Caco-2 (cell line): Measurements from ENCODE around the gene SPTLC2. TPM values are rescaled to one million over a fixed set of nuclear protein-coding genes. Genes with fewer than 3 reads are reported as not detected.

ENCODE experiments used
- BruUV-seq: library from RNA; stranded (reverse); fragments of 400-500 nt; replicated peaks from 2 replicates; lab custom pipeline; 2021; lab: Mats Ljungman, UMichigan
- CTCF ChIA-PET: fragments of 300-600 bp; sonication (Branson Sonifier 250); formaldehyde crosslinking; loops from one replicate; lab custom pipeline; 2022; ENCODE audit warnings: antibody characterized with exemption; lab: Charles Lee
- POLR2A ChIA-PET: fragments of 300-600 bp; sonication (Branson Sonifier 250); formaldehyde crosslinking; loops from one replicate; lab custom pipeline; 2022; ENCODE audit warnings: antibody characterized with exemption; lab: Charles Lee
- DNase-seq, 2 experiments: peaks; one replicate each; pipeline versions ENCODE4 v3.0.0 to v3.0.0-alpha.2; 2020 to 2022
- H3K27me3 ChIP-seq: replicated peaks from 2 replicates; pipeline ENCODE4 v1.6.0; 2011; ENCODE audit warnings: low read length; ENCODE audit not compliant: control insufficient read depth, insufficient read depth
- H3K36me3 ChIP-seq: 2 replicates; pipeline ENCODE4 v1.5.1; 2011; ENCODE audit warnings: low read length; ENCODE audit not compliant: control insufficient read depth, insufficient read depth
- H3K4me1 ChIP-seq: fragments of 250-450 bp; sonication (Bioruptor Pico); 2 replicates; pipeline ENCODE4 v1.5.1; 2020; ENCODE audit warnings: mild to moderate bottlenecking
- H3K4me3 ChIP-seq: 2 replicates; pipeline ENCODE4 v1.5.1; 2011; ENCODE audit warnings: low read depth, mild to moderate bottlenecking, control low read depth, low read length
- H3K9me3 ChIP-seq: fragments of 250-450 bp; sonication (Bioruptor Pico); 2 replicates; pipeline ENCODE4 v1.5.1; 2020; ENCODE audit warnings: mild to moderate bottlenecking, moderate library complexity
- H3K27ac Mint-ChIP-seq: one replicate; pipeline ENCODE4 v1.8.0; 2022; ENCODE audit warnings: mixed read lengths; ENCODE audit not compliant: unreplicated experiment
- H3K27me3 Mint-ChIP-seq: one replicate; pipeline ENCODE4 v1.8.0; 2022; ENCODE audit warnings: mixed read lengths; ENCODE audit not compliant: insufficient read depth, unreplicated experiment
- H3K36me3 Mint-ChIP-seq: one replicate; pipeline ENCODE4 v1.8.0; 2022; ENCODE audit warnings: mild to moderate bottlenecking, mixed read lengths; ENCODE audit not compliant: insufficient read depth, unreplicated experiment
- H3K4me1 Mint-ChIP-seq: one replicate; pipeline ENCODE4 v1.8.0; 2022; ENCODE audit warnings: low read depth, mixed read lengths; ENCODE audit not compliant: unreplicated experiment
- H3K4me3 Mint-ChIP-seq: one replicate; pipeline ENCODE4 v1.8.0; 2022; ENCODE audit warnings: mild to moderate bottlenecking, moderate library complexity, mixed read lengths; ENCODE audit not compliant: unreplicated experiment
- H3K9me3 Mint-ChIP-seq: one replicate; pipeline ENCODE4 v1.8.0; 2022; ENCODE audit warnings: mixed read lengths; ENCODE audit not compliant: unreplicated experiment
- CTCF ChIP-seq, 2 experiments: fragments of 200-600 bp in 1 of 2; IDR thresholded peaks; 1 replicate in 1 of 2; 2 replicates in 1 of 2; pipeline versions ENCODE4 v1.5.1 to v1.8.0; 2011 to 2022; ENCODE audit warnings: antibody characterized with exemption in 1 of 2, control low read depth in 1 of 2, inconsistent platforms in 1 of 2, low read depth in 1 of 2, low read length in 1 of 2, mild to moderate bottlenecking in 1 of 2, moderate library complexity in 1 of 2; ENCODE audit not compliant: insufficient read depth in 1 of 2, severe bottlenecking in 1 of 2, unreplicated experiment in 1 of 2
- intact Hi-C: fragments of 100-400 bp; cut with micrococcal nuclease; formaldehyde crosslinking; loops from one replicate; pipeline ENCODE4 v1.10.0; 2022; ENCODE audit not compliant: unreplicated experiment
- total RNA-seq: library from RNA; stranded (reverse); gene quantifications from 2 replicates; pipeline ENCODE4 v1.2.3, GENCODE V29; 2022

SPTLC2 gene
- total RNA-seq, 1 experiment from 2014 or later, result 49.6 TPM

GRCh38 chr14:77511486-77512162 is 104.8 kb downstream of the SPTLC2 start:
- no peak overlapping the region for H3K27ac Mint-ChIP-seq
- no peak for TF ChIP-seq CTCF (IDR thresholded peaks at IDR 0.05; ENCODE audit: insufficient read depth in 1 of 2, low read depth in 1 of 2, low read length in 1 of 2, severe bottlenecking in 1 of 2, unreplicated experiment in 1 of 2)
- ChIA-PET POLR2A (no interaction called here), CTCF (no interaction called here)
- DNase-seq, result no peak
- H3K4me3 Mint-ChIP-seq, result no peak overlapping the region
- intact Hi-C loops, result no loop called here
- no peaks in the 10 kb centered on the region; the same call in 1 of the 2 replicates for H3K36me3 ChIP-seq
- H3K4me1 ChIP-seq, result 0 out of 2 replicates have a peak, but pooled peaks cover 5% of the 10 kb centered on the region
- no TSS peak for BruUV-seq
- no peaks in the 10 kb centered on the region for H3K9me3 ChIP-seq
- no peak overlapping the region for H3K4me3 ChIP-seq
- H3K4me1 Mint-ChIP-seq, result peaks cover 8% of the 10 kb centered on the region
- no peaks in the 10 kb centered on the region for H3K9me3 Mint-ChIP-seq
- H3K36me3 Mint-ChIP-seq, result peaks cover 59% of the 10 kb centered on the region
- H3K27me3 ChIP-seq, result no peaks in the 10 kb centered on the region
- no peaks in the 10 kb centered on the region for H3K27me3 Mint-ChIP-seq

- H3K4me3 ChIP-seq, result no peak overlapping the region
- BruUV-seq, result no TSS peak
Measured at GRCh38 chr14:77509366-77509765, 107.1 kb downstream of the SPTLC2 start.

GRCh38 chr14:77508876-77509275 is 107.6 kb downstream of the SPTLC2 start:
- POLR2A ChIA-PET, result no interaction called here
- no peak overlapping the region for H3K27ac Mint-ChIP-seq
- BruUV-seq, result TSS peak; percentile 12

More at GRCh38 chr14:77509366-77509765, 107.1 kb downstream of the SPTLC2 start:
- no peak for DNase-seq
- no peaks in the 10 kb centered on the region for H3K27me3 ChIP-seq
- CTCF ChIA-PET, result no interaction called here
- no peaks in the 10 kb centered on the region for H3K9me3 ChIP-seq
- no peaks in the 10 kb centered on the region for H3K27me3 Mint-ChIP-seq
- peaks cover 8% of the 10 kb centered on the region for H3K4me1 Mint-ChIP-seq
- no peak overlapping the region for H3K27ac Mint-ChIP-seq
- intact Hi-C loops, result no loop called here
- H3K4me1 ChIP-seq, result 0 out of 2 replicates have a peak, but pooled peaks cover 5% of the 10 kb centered on the region
- H3K4me3 Mint-ChIP-seq, result no peak overlapping the region
- POLR2A ChIA-PET, result no interaction called here
- no peaks in the 10 kb centered on the region for H3K9me3 Mint-ChIP-seq
- peaks cover 49% of the 10 kb centered on the region for H3K36me3 Mint-ChIP-seq
- H3K36me3 ChIP-seq, result no peaks in the 10 kb centered on the region; the same call in 1 of the 2 replicates
- TF ChIP-seq CTCF (IDR thresholded peaks at IDR 0.05; ENCODE audit: insufficient read depth in 1 of 2, low read depth in 1 of 2, low read length in 1 of 2, severe bottlenecking in 1 of 2, unreplicated experiment in 1 of 2), result no peak

More at GRCh38 chr14:77508876-77509275, 107.6 kb downstream of the SPTLC2 start:
- Histone ChIP-seq H3K27me3 (no peaks in the 10 kb centered on the region), H3K4me1 (0 out of 2 replicates have a peak, but pooled peaks cover 5% of the 10 kb centered on the region), H3K9me3 (no peaks in the 10 kb centered on the region), H3K36me3 (no peaks in the 10 kb centered on the region; the same call in 1 of the 2 replicates), H3K4me3 (no peak overlapping the region)
- H3K27me3 Mint-ChIP-seq, result no peaks in the 10 kb centered on the region
- intact Hi-C loops, result no loop called here
- H3K9me3 Mint-ChIP-seq, result no peaks in the 10 kb centered on the region
- TF ChIP-seq CTCF (IDR thresholded peaks at IDR 0.05; ENCODE audit: insufficient read depth in 1 of 2, low read depth in 1 of 2, low read length in 1 of 2, severe bottlenecking in 1 of 2, unreplicated experiment in 1 of 2), result no peak
- H3K4me3 Mint-ChIP-seq, result no peak overlapping the region
- DNase-seq, result no peak
- peaks cover 48% of the 10 kb centered on the region for H3K36me3 Mint-ChIP-seq
- CTCF ChIA-PET, result no interaction called here
- peaks cover 8% of the 10 kb centered on the region for H3K4me1 Mint-ChIP-seq
